H1 (cell line): ENCODE results near the gene LAPTM4A. TPM values are rescaled to one million over a fixed set of nuclear protein-coding genes. Genes with fewer than 3 reads are reported as not detected.

Experiments
- CTCF ChIA-PET: fragments of 300-600 bp; sonication (Branson Sonifier 250); formaldehyde crosslinking; loops from one replicate; lab custom pipeline; 2021; ENCODE audit not compliant: partially characterized antibody; lab: Charles Lee
- POLR2A ChIA-PET: fragments of 300-600 bp; sonication (Branson Sonifier 250); formaldehyde crosslinking; loops from one replicate; lab custom pipeline; 2021; ENCODE audit warnings: inconsistent platforms; ENCODE audit not compliant: partially characterized antibody; lab: Charles Lee
- DNase-seq, 2 experiments: peaks; one replicate each; pipeline versions ENCODE4 v3.0.0 to v3.0.0-alpha.2; 2010 to 2022; ENCODE audit warnings: low spot score in 2 of 2, low read depth in 1 of 2, mixed read lengths in 1 of 2
- FAIRE-seq: peaks from 2 replicates; lab custom pipeline; 2011; peaks lifted over from hg19 to GRCh38; lab: Jason Lieb, UNC
- H2AFZ ChIP-seq: 2 replicates; pipeline ENCODE4 v1.8.1; 2012; ENCODE audit warnings: low read length, inconsistent platforms
- H2AK5ac ChIP-seq: 2 replicates; pipeline ENCODE4 v1.6.1; 2013; ENCODE audit warnings: low read depth, low read length
- H2BK120ac ChIP-seq: replicated peaks from 2 replicates; pipeline ENCODE3; 2013; ENCODE audit warnings: low read depth, low read length, inconsistent platforms
- H2BK12ac ChIP-seq: 2 replicates; pipeline ENCODE4 v1.6.1; 2013; ENCODE audit warnings: low read depth, low read length
- H2BK15ac ChIP-seq: 2 replicates; pipeline ENCODE4 v1.6.1; 2013; ENCODE audit warnings: low read length
- H2BK20ac ChIP-seq: 2 replicates; pipeline ENCODE4 v1.6.1; 2013; ENCODE audit warnings: low read length
- H2BK5ac ChIP-seq: 2 replicates; pipeline ENCODE4 v1.6.1; 2013; ENCODE audit warnings: low read depth, low read length
- H3K14ac ChIP-seq: 2 replicates; pipeline ENCODE4 v1.6.1; 2013; ENCODE audit warnings: inconsistent platforms; ENCODE audit not compliant: insufficient read length
- H3K18ac ChIP-seq: 2 replicates; pipeline ENCODE4 v1.6.1; 2013; ENCODE audit warnings: low read length; ENCODE audit errors: extremely low read depth
- H3K23ac ChIP-seq: 2 replicates; pipeline ENCODE4 v1.6.1; 2013; ENCODE audit warnings: inconsistent platforms; ENCODE audit not compliant: insufficient read length
- H3K23me2 ChIP-seq: 2 replicates; pipeline ENCODE4 v1.6.1; 2013; ENCODE audit warnings: low read depth, low read length
- H3K27ac ChIP-seq: 2 replicates; pipeline ENCODE4 v1.6.1; 2011; ENCODE audit warnings: low read depth, low read length, inconsistent platforms
- H3K27me3 ChIP-seq, 4 experiments: replicated peaks in 1 of 4; 1 replicate in 1 of 4; 2 replicates in 3 of 4; pipeline versions ENCODE4 v1.6.1 to v1.8.1; 2011 to 2013; ENCODE audit warnings: low read length in 3 of 4, mild to moderate bottlenecking in 3 of 4, inconsistent platforms in 2 of 4, mixed read lengths in 2 of 4, moderate library complexity in 1 of 4; ENCODE audit not compliant: control insufficient read depth in 3 of 4, insufficient read depth in 3 of 4; ENCODE audit errors: extremely low read depth in 1 of 4
- H3K36me3 ChIP-seq, 4 experiments: 2 replicates each; pipeline versions ENCODE4 v1.6.1 to v1.8.1; 2011 to 2013; ENCODE audit warnings: mild to moderate bottlenecking in 4 of 4, low read length in 3 of 4, moderate library complexity in 2 of 4, control low read depth in 1 of 4, inconsistent platforms in 1 of 4; ENCODE audit not compliant: insufficient read depth in 4 of 4, control insufficient read depth in 2 of 4
- H3K4ac ChIP-seq: replicated peaks from 2 replicates; pipeline ENCODE3; 2013; ENCODE audit warnings: low read length, low read depth, mixed read lengths, inconsistent platforms; ENCODE audit not compliant: insufficient read length
- H3K4me1 ChIP-seq, 4 experiments: replicated peaks in 1 of 4; 1 replicate in 1 of 4; 2 replicates in 3 of 4; pipeline versions ENCODE4 v1.6.1 to v1.8.1; 2011 to 2013; ENCODE audit warnings: low read length in 3 of 4, inconsistent platforms in 2 of 4, mixed read lengths in 1 of 4; ENCODE audit not compliant: insufficient read depth in 4 of 4, control insufficient read depth in 3 of 4
- H3K4me2 ChIP-seq, 2 experiments: 2 replicates each; pipeline versions ENCODE4 v1.6.1 to v1.8.1; 2011 to 2013; ENCODE audit warnings: low read depth in 2 of 2, low read length in 2 of 2, control low read depth in 1 of 2, inconsistent platforms in 1 of 2, mild to moderate bottlenecking in 1 of 2; ENCODE audit not compliant: insufficient read depth in 1 of 2
- H3K4me3 ChIP-seq, 4 experiments: fragments of 200-600, 300-600 bp in 1 of 4; sonication (generic), shearing (Covaris generic), sonication (Bioruptor Twin) in 1 of 4; 2 replicates each; pipeline versions ENCODE4 v1.5.1 to v1.8.1; 2011 to 2016; ENCODE audit warnings: low read length in 4 of 4, low read depth in 3 of 4, control low read depth in 2 of 4, inconsistent platforms in 2 of 4, mild to moderate bottlenecking in 2 of 4, mixed read lengths in 1 of 4, moderate library complexity in 1 of 4; ENCODE audit not compliant: insufficient read depth in 2 of 4; ENCODE audit errors: extremely low read depth in 1 of 4
- H3K56ac ChIP-seq: replicated peaks from 2 replicates; pipeline ENCODE3; 2013; ENCODE audit warnings: low read depth, mild to moderate bottlenecking, mixed read lengths, low read length, inconsistent platforms; ENCODE audit not compliant: insufficient read length
- H3K79me1 ChIP-seq: 2 replicates; pipeline ENCODE4 v1.6.1; 2013; ENCODE audit warnings: low read depth, low read length, control low read depth
- H3K79me2 ChIP-seq, 2 experiments: 2 replicates each; pipeline versions ENCODE4 v1.6.1 to v1.8.1; 2012 to 2013; ENCODE audit warnings: low read length in 2 of 2, mild to moderate bottlenecking in 2 of 2, inconsistent platforms in 1 of 2; ENCODE audit not compliant: insufficient read depth in 2 of 2, control insufficient read depth in 1 of 2
- H3K9ac ChIP-seq, 4 experiments: replicated peaks in 1 of 4; 1 replicate in 1 of 4; 2 replicates in 3 of 4; pipeline versions ENCODE4 v1.6.1 to v1.8.1; 2011 to 2013; ENCODE audit warnings: low read depth in 3 of 4, low read length in 3 of 4, control low read depth in 2 of 4, mild to moderate bottlenecking in 2 of 4, moderate library complexity in 2 of 4, inconsistent platforms in 1 of 4; ENCODE audit errors: extremely low read depth in 1 of 4
- H3K9me3 ChIP-seq, 2 experiments: 2 replicates each; pipeline versions ENCODE4 v1.6.1 to v1.8.1; 2012 to 2013; ENCODE audit warnings: mild to moderate bottlenecking in 2 of 2, moderate library complexity in 2 of 2, control low read depth in 1 of 2, inconsistent platforms in 1 of 2, low read depth in 1 of 2, low read length in 1 of 2, mixed read lengths in 1 of 2; ENCODE audit not compliant: insufficient read depth in 2 of 2
- H4K20me1 ChIP-seq, 2 experiments: replicated peaks in 1 of 2; 2 replicates each; pipeline versions ENCODE3 to v1.8.1; 2011 to 2013; ENCODE audit warnings: inconsistent platforms in 2 of 2, low read length in 2 of 2, mild to moderate bottlenecking in 1 of 2; ENCODE audit not compliant: insufficient read depth in 2 of 2, control insufficient read depth in 1 of 2
- H4K5ac ChIP-seq: 2 replicates; pipeline ENCODE4 v1.6.1; 2013; ENCODE audit warnings: low read length, low read depth, mixed read lengths, inconsistent platforms; ENCODE audit not compliant: insufficient read length
- H4K8ac ChIP-seq: 2 replicates; pipeline ENCODE4 v1.8.0; 2013; ENCODE audit warnings: mild to moderate bottlenecking, moderate library complexity, low read length, inconsistent platforms; ENCODE audit not compliant: insufficient read depth; ENCODE audit errors: extremely low read depth
- H4K91ac ChIP-seq: replicated peaks from 2 replicates; pipeline ENCODE3; 2013; ENCODE audit warnings: low read length, mixed read lengths, inconsistent platforms; ENCODE audit not compliant: insufficient read length
- CHD1 ChIP-seq: IDR thresholded peaks from 2 replicates; pipeline ENCODE4 v1.6.1; 2012; ENCODE audit warnings: low read depth, low read length, improper control_type of control experiment
- CTBP2 ChIP-seq: IDR thresholded peaks from 2 replicates; pipeline ENCODE4 v1.7.0; 2011; ENCODE audit warnings: borderline replicate concordance, mild to moderate bottlenecking, moderate library complexity, mixed read lengths, low read length; ENCODE audit not compliant: insufficient read depth, insufficient read length
- FOSL1 ChIP-seq: IDR thresholded peaks from 2 replicates; pipeline ENCODE4 v1.6.1; 2011; ENCODE audit warnings: mild to moderate bottlenecking, low read depth, low read length, moderate library complexity; ENCODE audit not compliant: insufficient read depth
- HDAC2 ChIP-seq, 2 experiments: fragments of 300-600 bp in 1 of 2; sonication (generic) in 1 of 2; IDR thresholded peaks; 2 replicates each; pipeline ENCODE4 v1.6.1; 2011 to 2012; ENCODE audit warnings: low read depth in 2 of 2, low read length in 2 of 2, mild to moderate bottlenecking in 2 of 2, moderate library complexity in 2 of 2, borderline replicate concordance in 1 of 2, inconsistent platforms in 1 of 2
- POLR2AphosphoS5 ChIP-seq: IDR thresholded peaks from 2 replicates; pipeline ENCODE4 v1.6.1; 2011; ENCODE audit warnings: low read depth, low read length
- RFX5 ChIP-seq: IDR thresholded peaks from 2 replicates; pipeline ENCODE4 v1.6.1; 2011; ENCODE audit warnings: low read depth, low read length, improper control_type of control experiment, borderline replicate concordance
- TBP ChIP-seq: IDR thresholded peaks from 2 replicates; pipeline ENCODE4 v1.6.1; 2011; ENCODE audit warnings: low read depth, low read length, improper control_type of control experiment
- TEAD4 ChIP-seq: IDR thresholded peaks from 2 replicates; pipeline ENCODE4 v1.6.1; 2012; ENCODE audit warnings: low read depth, low read length, inconsistent platforms, mixed read lengths
- WGBS, 2 experiments: shearing (Covaris generic) in 1 of 2; methylation state at CpG; one replicate each; pipeline versions ENCODE4 v1.1.6 to v1.1.7; 2013 to 2015; ENCODE audit warnings: low lambda C conversion rate in 2 of 2, mixed read lengths in 2 of 2, inconsistent platforms in 1 of 2, low coverage in 1 of 2, missing lambda C conversion rate in 1 of 2; ENCODE audit not compliant: insufficient replicate concordance in 2 of 2, insufficient coverage in 1 of 2, insufficient read length in 1 of 2; ENCODE audit errors: extremely low coverage in 1 of 2, missing lambda C conversion rate in 1 of 2; 5-methylcytosine and 5-hydroxymethylcytosine counted together
- polyA plus RNA-seq, 7 experiments: library from polyadenylated mRNA; depleted of rRNA in 3 of 7; stranded (reverse) in 5 of 7; unstranded in 2 of 7; fragments of >200 nt in 5 of 7; fragments of 200-250 nt in 2 of 7; gene quantifications; 1 replicate in 5 of 7; 2 replicates in 1 of 7; 4 replicates in 1 of 7; pipeline versions ENCODE4 v1.2.1 to v1.2.3, GENCODE V29; 2011 to 2013; ENCODE audit warnings: missing spikeins in 2 of 7, mixed read lengths in 2 of 7
- total RNA-seq: library from RNA; stranded (reverse); fragmentation: NEBNext Ultra II Directional; extraction: Animal tissue kit (Norgen Biotek cat#: 25700); gene quantifications from 2 replicates; pipeline ENCODE4 v1.2.1, GENCODE V29; 2021
- TF ChIP-seq, protein P1 (sequence below): IDR thresholded peaks from 2 replicates; pipeline ENCODE4 v1.6.1; 2011; ENCODE audit warnings: low read length, improper control_type of control experiment
- TF ChIP-seq, protein P2 (sequence below): IDR thresholded peaks from 2 replicates; pipeline ENCODE4 v1.6.1; 2012; ENCODE audit warnings: inconsistent platforms

LAPTM4A gene
- total and polyA plus RNA-seq, 2 of the 8 experiments (the other 6 are each of a cell fraction or from before 2014, with no cell fraction given) = 193 to 419 TPM

- no peak overlapping the region for H4K91ac ChIP-seq
- H3K9ac ChIP-seq = peak overlapping the region in 1 of 4 experiments; percentile 73; a peak in 1 of 7 replicates
- H2AK5ac ChIP-seq = no peak overlapping the region
- H4K8ac ChIP-seq = no peak overlapping the region
- H3K23me2 ChIP-seq = peaks cover 9% of the 10 kb centered on the region
- peaks cover 3 to 44% of the 10 kb centered on the region in 2 experiments; a peak in 3 of 4 replicates for H3K79me2 ChIP-seq
- no peak overlapping the region for H2BK12ac ChIP-seq
- no peak overlapping the region for H2BK120ac ChIP-seq
- no peak for TF ChIP-seq POLR2AphosphoS5
- TF ChIP-seq, protein P1, sequence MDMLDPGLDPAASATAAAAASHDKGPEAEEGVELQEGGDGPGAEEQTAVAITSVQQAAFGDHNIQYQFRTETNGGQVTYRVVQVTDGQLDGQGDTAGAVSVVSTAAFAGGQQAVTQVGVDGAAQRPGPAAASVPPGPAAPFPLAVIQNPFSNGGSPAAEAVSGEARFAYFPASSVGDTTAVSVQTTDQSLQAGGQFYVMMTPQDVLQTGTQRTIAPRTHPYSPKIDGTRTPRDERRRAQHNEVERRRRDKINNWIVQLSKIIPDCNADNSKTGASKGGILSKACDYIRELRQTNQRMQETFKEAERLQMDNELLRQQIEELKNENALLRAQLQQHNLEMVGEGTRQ = no peak
- TF ChIP-seq FOSL1 = no peak
- TF ChIP-seq TBP = no peak
- TF ChIP-seq CTBP2 = no peak
- no peak for TF ChIP-seq HDAC2 (IDR thresholded peaks at IDR 0.05; ENCODE audit: borderline replicate concordance in 1 of 2, low read depth in 2 of 2, low read length in 2 of 2)
- no peak for TF ChIP-seq RFX5
- no peak for TF ChIP-seq CHD1
- TF ChIP-seq TEAD4 = no peak
- TF ChIP-seq, protein P2, sequence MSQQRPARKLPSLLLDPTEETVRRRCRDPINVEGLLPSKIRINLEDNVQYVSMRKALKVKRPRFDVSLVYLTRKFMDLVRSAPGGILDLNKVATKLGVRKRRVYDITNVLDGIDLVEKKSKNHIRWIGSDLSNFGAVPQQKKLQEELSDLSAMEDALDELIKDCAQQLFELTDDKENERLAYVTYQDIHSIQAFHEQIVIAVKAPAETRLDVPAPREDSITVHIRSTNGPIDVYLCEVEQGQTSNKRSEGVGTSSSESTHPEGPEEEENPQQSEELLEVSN = no peak
- H3K4me1 ChIP-seq = peaks cover 0 to 2% (median under 1%) of the 10 kb centered on the region in 4 experiments; a peak in 3 of 7 replicates
- WGBS, 2 experiments = 55% methylated on average over 2 of the region's 2 CpGs; no CpG with 5 or more reads in 1 of the 2 experiments
- no peaks in the 10 kb centered on the region for H3K27me3 ChIP-seq
- no peaks in the 10 kb centered on the region for H3K9me3 ChIP-seq
- no peak overlapping the region for H2BK15ac ChIP-seq
- H4K5ac ChIP-seq = no peak overlapping the region
- POLR2A ChIA-PET = interaction anchor here (0.6 to 2.2 kb wide), 3 partner anchors 23 to 93 kb away, joined by 3 to 7 read pairs (median 7); partner anchors contain the start of gene MATN3
- H2AFZ ChIP-seq = no peak overlapping the region
- no peak overlapping the region for H3K4ac ChIP-seq
- no peak for DNase-seq
- H3K23ac ChIP-seq = no peak overlapping the region
- no peak overlapping the region for H3K56ac ChIP-seq
- no peak overlapping the region for H3K18ac ChIP-seq
- no peak overlapping the region for H2BK5ac ChIP-seq
- peaks cover 5% of the 10 kb centered on the region for H3K79me1 ChIP-seq
- peaks cover 0 to 2% of the 10 kb centered on the region in 2 experiments for H4K20me1 ChIP-seq
- no peak overlapping the region for H2BK20ac ChIP-seq
- no peak overlapping the region for H3K14ac ChIP-seq
- H3K27ac ChIP-seq = no peak overlapping the region
- H3K4me2 ChIP-seq = peak overlapping the region; percentile 91 to 92
- no peak for FAIRE-seq
- H3K36me3 ChIP-seq = peaks cover 0 to 21% (median 6%) of the 10 kb centered on the region in 4 experiments; a peak in 3 of 8 replicates
- CTCF ChIA-PET = interaction anchor here (0.7 to 2.7 kb wide), 5 partner anchors 14 to 106 kb away, joined by 3 to 19 read pairs (median 5); no protein-coding TSS in a partner anchor
- H3K4me3 ChIP-seq = peak overlapping the region; percentile 79 to 94 (median 85); a peak in 5 of 8 replicates
These were observed 62.8 kb downstream of the LAPTM4A start for GRCh38 chr2:19988600-19988999.
